HG03520 (cell line): ENCODE data around the gene YY1.
"Not testable (repeated sequence)": the region's sequence is repeated elsewhere in the genome, so short reads cannot be mapped to it uniquely, and the experiment has no call there.

Experiments
- ATAC-seq: cut with Tn5 transposase; IDR thresholded peaks from one replicate; pipeline ENCODE4 v1.9.1; 2021; ENCODE audit warnings: mild to moderate bottlenecking, moderate library complexity; ENCODE audit not compliant: unreplicated experiment

Gene YY1

DNA sequence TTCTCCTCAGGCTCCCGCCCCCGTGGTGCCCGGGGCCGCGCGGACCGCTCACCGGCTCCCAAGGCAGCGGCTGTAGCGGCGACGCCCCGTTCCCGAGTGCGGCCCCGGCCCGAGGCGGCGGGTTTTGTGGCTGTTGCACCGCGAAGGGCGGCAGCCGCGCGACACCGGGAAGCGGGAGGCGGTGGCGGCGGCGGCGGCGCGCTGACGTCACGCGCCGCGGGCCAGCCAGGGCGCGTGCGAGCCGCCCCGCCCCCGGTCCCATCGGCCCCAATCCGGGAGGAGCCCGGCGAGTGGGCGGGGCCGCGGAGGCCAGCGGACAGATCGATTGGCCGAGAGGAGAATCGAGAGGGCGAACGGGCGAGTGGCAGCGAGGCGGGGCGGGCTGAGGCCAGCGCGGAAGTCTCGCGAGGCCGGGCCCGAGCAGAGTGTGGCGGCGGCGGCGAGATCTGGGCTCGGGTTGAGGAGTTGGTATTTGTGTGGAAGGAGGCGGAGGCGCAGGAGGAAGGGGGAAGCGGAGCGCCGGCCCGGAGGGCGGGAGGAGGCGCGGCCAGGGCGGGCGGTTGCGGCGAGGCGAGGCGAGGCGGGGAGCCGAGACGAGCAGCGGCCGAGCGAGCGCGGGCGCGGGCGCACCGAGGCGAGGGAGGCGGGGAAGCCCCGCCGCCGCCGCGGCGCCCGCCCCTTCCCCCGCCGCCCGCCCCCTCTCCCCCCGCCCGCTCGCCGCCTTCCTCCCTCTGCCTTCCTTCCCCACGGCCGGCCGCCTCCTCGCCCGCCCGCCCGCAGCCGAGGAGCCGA, at the start of gene YY1:
Gene YY1 (plus strand): TSS at position 726 of the 792 bp plus-strand sequence. CDS start 101 bp downstream, outside the sequence.
- peak; percentile 72 for ATAC-seq

DNA sequence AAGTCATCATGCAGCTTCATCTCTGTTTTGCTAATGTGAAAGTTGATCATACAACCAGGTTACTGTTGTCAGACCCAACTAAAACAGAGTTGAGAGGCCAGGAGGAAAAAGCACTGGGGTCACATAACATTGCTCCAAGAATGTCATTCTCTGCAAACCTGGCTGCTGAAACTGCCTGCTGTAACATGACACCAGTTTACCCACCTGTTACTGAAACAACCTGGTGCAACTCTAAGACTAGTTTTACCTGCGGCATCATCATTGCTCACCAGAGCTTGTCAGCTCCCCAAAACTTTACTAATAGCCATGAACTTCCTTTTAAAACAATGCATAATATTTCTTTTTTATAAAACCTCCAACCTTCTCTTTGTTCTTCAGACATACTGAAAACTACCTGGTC, 48.8 kb upstream of the YY1 start:
- no peak for ATAC-seq

DNA sequence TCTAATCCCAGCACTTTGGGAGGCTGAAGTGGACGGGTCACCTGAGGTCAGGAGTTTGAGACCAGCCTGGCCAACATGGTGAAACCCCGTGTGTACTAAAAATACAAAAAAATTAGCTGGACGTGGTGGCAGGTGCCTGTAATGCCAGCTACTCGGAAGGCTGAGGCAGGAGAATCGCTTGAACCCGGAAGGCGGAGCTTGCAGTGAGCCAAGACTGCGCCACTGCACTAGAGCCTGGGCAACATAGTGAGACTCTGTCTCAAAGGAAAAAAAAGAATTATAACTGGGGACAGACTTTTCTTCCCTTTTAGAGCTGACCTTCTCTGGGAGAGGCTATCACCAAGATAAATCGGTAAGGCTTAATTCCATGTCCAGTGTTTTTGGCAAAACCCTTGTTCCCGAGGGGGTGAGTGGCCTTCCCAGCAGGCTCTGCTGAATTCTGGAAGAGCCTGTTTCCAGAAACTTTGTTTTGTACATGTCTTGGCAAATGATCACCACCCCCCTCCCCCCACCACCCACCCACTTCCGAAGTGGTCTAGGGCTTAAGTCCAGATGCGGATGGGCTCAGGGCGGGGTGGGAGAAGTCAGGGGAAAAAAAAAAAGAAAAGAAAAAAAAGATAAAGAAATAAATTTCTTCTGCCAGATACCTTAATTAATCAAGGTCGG, 47.2 kb upstream of the YY1 start:
- no peak for ATAC-seq

DNA sequence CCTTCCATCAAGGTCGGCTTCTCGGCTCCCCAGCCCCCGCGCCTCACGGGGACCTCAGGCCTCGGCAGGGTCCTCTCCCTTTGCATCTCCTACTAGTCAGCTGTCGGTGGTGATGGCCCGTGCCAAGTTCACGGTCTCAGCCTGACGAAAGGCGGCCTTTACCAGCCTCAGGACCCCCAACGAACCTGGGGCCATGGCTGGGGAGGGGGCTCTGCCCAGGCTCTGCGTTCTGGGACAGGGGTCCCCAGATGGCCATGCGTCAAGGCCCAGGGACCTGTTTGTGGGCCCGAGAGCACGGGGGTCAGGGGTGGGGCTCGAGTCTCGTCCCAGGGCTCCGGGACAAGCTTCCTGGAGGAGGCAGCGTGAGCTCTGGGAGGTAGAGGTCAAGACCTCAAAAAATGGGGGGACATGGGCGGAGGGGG, 46.7 kb upstream of the YY1 start:
- no peak for ATAC-seq

DNA sequence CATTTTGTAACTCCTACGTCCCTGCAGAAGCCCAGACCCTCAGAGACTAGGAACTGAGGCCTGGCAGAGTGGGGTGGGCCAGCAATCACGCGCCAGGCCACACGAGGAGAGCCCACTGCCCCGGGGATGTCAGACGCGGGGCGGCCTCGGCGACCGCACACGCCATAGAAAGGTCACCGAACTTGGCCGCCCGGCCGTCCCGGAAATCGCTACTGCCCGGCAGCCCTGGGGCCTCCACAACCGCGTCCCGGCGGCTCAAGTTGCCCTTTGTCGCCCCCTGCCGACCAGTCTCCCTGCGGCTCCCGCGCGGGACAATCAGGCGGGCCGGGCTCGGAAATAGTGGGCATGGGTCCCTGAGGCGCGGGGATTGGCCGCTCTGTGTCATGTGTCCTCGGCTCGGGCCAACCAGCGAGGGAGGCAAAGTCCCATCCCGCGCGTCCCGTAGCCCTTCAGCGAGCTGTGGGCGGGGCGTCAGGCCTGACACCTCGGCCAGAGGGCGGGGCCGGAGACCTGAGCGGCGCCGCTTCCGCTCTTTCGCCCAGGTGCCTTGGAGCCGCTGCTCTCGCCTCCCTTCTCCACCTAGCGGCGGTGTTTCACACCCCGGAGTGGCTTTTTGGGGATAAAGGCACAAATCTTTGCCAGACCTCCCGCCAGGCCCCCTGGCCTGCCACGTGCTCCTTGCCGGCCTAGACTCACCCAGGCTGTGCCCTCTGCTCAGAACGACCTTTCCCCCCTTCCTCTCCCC, 46.1 kb upstream of the YY1 start:
- peak; percentile 99 for ATAC-seq

DNA sequence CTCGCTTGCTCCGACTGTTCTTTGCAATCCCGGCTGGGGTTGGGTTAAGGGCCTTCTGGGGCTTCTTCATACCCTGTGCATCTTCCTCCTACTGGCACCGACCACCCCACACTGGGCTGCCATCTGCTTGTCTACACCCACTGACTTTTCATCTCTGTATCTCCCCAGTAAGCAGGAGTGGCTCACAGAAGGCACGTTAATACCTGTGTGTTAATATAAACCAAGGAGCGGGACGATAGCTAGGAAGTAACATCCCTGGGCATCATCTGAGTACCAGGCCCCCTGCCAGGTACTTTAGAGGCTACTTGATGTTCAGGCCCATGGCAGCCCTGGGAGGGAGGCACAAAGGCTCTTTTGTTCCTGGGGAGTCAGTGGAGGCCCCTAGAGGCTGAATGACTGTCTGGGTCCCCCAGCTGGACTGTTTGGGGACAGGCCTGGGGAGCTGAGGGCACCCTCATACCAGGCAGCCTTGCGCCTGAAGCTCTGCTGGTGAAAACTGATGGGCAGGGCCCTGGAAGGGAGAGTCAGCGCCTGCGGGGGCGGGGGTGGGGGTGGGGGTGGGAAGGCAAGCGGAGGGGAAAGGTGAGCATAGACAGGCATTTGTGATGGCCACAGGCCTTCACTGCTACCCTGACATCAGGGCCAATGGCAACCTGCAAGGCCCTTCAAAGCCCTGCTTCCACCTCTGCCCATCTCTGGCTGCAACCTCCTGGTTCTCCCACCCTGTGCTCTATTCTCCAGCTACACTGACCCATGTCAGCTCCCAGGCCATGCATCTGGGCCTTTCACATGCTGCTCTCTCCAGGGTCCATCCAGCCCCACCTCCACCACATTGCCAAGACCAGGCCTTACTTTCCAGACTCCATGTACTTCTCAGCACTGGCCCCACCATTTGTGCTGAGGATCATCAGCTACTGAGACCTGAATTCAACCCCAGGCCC, 45.3 kb upstream of the YY1 start:
- ATAC-seq = no peak

DNA sequence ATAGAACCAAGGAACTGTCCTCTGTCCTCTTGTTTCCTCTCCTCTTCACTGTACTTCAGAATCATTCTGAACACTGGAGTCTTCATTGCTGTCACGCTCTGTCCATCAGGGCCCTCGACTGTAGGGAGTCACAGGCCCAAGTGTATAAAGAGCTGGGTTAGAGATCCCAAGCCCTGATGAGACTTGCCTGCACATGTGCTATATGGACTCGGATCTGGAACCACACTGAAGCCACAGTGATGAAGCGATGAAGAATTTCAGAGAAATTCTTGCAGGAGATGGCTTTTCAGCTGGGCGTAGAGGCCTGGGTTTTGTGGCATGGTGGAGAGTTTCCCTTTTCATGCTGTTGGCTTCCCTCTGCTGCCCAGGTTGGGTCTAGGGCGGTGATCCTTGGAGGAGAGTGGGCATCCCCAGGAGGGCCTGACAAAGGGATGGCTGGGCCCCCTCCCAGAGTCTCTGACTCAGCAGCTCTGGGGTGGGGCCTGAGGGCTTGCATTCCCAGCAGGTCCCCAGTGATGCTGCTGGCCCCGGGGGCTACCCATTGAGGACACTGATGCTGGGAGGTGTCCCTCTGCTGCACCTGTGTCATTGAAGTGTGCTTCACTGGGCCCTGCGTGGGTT, 39.6 kb upstream of the YY1 start:
- ATAC-seq = no peak

DNA sequence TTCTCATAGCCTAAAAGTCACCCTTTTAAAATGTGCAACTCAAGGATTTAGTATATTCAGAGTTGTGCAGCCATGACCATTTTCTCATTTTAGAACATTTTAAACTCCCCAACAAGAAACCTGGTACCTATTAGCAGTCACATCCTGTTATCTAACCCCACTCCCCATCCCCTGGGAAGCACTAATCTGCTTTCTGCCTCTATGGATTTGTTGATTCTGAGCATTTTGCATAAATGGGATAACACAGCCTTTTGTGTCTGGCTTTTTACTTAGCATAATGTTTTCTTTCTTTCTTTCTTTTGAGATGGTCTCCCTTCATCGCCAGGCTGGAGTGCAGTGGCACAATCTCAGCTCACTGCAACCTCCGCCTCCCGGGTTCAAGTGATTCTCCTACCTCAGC, 38.6 kb upstream of the YY1 start:
- no peak for ATAC-seq

GRCh38 chr14:100201701-100202100, 37.2 kb upstream of the YY1 start:
- ATAC-seq = no peak

- ATAC-seq = no peak
Measured at GRCh38 chr14:100202712-100203111, 36.2 kb upstream of the YY1 start.

DNA sequence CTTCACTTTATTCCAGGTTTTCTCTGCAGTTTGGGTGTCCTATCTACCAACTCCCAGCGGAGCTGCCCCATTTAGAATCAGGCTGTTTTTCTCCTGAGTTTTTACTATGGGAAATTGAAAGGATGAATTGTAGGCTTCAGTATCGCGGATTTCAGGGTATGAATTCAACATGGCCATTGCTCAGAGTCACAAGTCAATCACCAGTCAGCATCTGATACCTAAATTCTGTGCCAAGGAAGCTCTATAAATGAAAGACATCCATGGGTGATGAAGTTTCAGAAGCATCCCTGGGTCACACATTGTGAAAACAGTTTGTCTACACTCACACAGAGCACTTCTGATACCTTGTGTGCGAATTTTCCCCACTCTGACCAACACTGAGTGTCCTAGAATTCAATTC, 35.8 kb upstream of the YY1 start:
- no peak for ATAC-seq

GRCh38 chr14:100203962-100204834, 34.7 kb upstream of the YY1 start:
- ATAC-seq = no peak

GRCh38 chr14:100204835-100205167, 34.1 kb upstream of the YY1 start:
- ATAC-seq = not testable (repeated sequence)

- not testable (repeated sequence) for ATAC-seq
Measured at GRCh38 chr14:100207588-100207987, 31.4 kb upstream of the YY1 start.

DNA sequence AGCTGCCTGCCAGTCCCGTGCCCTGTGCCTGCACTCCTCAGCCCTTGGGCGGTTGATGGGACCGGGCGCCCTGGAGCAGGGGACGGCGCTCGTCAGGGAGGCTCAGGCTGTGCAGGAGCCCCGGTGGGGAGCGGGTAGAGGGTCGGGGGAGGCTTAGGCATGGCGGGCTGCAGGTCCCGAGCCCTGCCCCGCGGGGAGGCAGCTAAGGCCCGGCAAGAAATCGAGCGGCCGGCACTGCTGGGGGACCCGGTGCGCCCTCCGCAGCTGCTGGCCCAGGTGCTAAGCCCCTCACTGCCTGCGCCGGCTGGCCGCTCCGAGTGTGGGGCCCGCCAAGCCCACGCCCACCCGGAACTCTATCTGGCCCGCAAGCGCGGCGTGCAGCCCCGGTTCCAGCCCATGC, 30.8 kb upstream of the YY1 start:
- ATAC-seq = not testable (repeated sequence)

DNA sequence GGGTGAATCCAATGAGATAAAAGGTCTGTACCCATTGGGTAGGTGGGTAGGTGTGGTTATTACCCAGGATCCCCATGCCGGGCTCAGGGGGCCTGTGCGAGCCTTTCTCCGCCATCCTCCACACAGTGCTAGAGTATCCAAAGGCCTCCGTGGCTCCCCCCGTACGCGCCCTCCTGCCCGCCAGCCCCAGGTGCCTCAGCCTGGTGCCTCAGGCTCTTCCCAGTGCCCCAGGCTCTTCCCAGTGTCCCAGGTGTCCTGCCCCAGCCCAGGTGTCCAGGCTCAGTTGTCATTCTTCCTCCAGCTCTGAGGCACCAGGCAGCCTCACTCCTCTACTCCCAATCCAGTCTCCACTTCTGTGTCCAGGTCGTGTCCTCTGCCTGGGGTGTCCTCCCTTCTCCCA, 27.6 kb upstream of the YY1 start:
- no peak for ATAC-seq

DNA sequence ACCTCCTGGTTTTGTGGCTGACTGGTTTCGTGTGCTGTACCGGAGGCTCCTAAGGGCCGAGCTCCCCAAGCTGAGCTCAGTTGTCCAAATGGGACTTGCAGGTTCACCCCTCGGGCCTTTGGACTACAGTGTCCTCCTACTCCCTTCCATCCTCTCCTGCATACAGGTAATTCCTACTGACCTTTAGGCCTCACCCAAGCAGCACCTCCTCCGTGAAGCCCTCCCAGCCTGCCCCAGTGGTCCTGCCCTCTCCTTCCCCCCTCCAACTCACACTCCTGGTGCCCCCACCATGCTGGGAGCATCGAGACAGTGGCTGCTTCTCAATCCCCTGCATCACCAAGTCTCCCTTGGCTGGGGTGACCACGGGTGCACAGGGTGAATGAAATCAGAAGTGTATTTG, 27.1 kb upstream of the YY1 start:
- no peak for ATAC-seq

- no peak for ATAC-seq
Measured at GRCh38 chr14:100212476-100213333, 26.2 kb upstream of the YY1 start.
